RWPE2 (cell line): ENCODE results near the gene CEP112.

Experiments used
- ATAC-seq: fragments of 200-7000 bp; cut with Tn5 transposase; 3 replicates; pipeline ENCODE4 v1.9.1; 2021; ENCODE audit warnings: low read depth
- DNase-seq: peaks from one replicate; pipeline ENCODE4 v3.0.0-alpha.2; 2020; ENCODE audit warnings: low spot score
- H3K27ac ChIP-seq: fragments of 450-650 bp; 2 replicates; pipeline ENCODE4 v1.5.1; 2017; ENCODE audit warnings: mild to moderate bottlenecking; ENCODE audit not compliant: poor library complexity, severe bottlenecking
- H3K27me3 ChIP-seq: fragments of 250-450 bp; sonication (Bioruptor Pico); 2 replicates; pipeline ENCODE4 v1.5.1; 2021; ENCODE audit warnings: mild to moderate bottlenecking, moderate library complexity; ENCODE audit not compliant: insufficient read depth, poor library complexity, severe bottlenecking
- H3K36me3 ChIP-seq: fragments of 250-450 bp; sonication (Bioruptor Pico); 2 replicates; pipeline ENCODE4 v1.5.1; 2020; ENCODE audit warnings: low read depth, mild to moderate bottlenecking, moderate library complexity
- H3K4me1 ChIP-seq: fragments of 250-450 bp; sonication (Bioruptor Pico); 2 replicates; pipeline ENCODE4 v1.5.1; 2021; ENCODE audit warnings: mild to moderate bottlenecking, moderate library complexity; ENCODE audit not compliant: insufficient read depth, poor library complexity, severe bottlenecking
- H3K4me3 ChIP-seq: fragments of 250-450 bp; sonication (Bioruptor Pico); 2 replicates; pipeline ENCODE4 v1.5.1; 2021; ENCODE audit warnings: mild to moderate bottlenecking, moderate library complexity; ENCODE audit not compliant: severe bottlenecking
- H3K9me3 ChIP-seq: fragments of 250-450 bp; sonication (Bioruptor Pico); 2 replicates; pipeline ENCODE4 v1.5.1; 2021; ENCODE audit warnings: mild to moderate bottlenecking, moderate library complexity; ENCODE audit not compliant: severe bottlenecking
- CTCF ChIP-seq: fragments of 450-650 bp; IDR thresholded peaks from one replicate; pipeline ENCODE4 v1.5.1; 2017; ENCODE audit warnings: mild to moderate bottlenecking, moderate library complexity; ENCODE audit not compliant: poor library complexity, severe bottlenecking

CEP112 gene

GRCh38 chr17:65800655-65801054, 391.3 kb downstream of the CEP112 start:
- no peaks in the 10 kb centered on the region for H3K4me1 ChIP-seq
- H3K4me3 ChIP-seq: no peak overlapping the region
- H3K36me3 ChIP-seq: no peaks in the 10 kb centered on the region
- H3K27ac ChIP-seq: no peak overlapping the region
- no peak for DNase-seq
- no peak for ATAC-seq
- H3K9me3 ChIP-seq: peaks cover 6% of the 10 kb centered on the region
- TF ChIP-seq CTCF: no peak
- H3K27me3 ChIP-seq: no peaks in the 10 kb centered on the region

- Histone ChIP-seq H3K4me3 (no peak overlapping the region), H3K27ac (no peak overlapping the region), H3K9me3 (peaks cover 6% of the 10 kb centered on the region), H3K36me3 (no peaks in the 10 kb centered on the region), H3K4me1 (no peaks in the 10 kb centered on the region), H3K27me3 (no peaks in the 10 kb centered on the region)
- DNase-seq: no peak
- ATAC-seq: no peak
- no peak for TF ChIP-seq CTCF
Observed at GRCh38 chr17:65799869-65800268, 392.1 kb downstream of the CEP112 start.

GRCh38 chr17:65799454-65799853, 392.5 kb downstream of the CEP112 start:
- Histone ChIP-seq H3K36me3 (no peaks in the 10 kb centered on the region), H3K4me1 (no peaks in the 10 kb centered on the region), H3K27ac (no peak overlapping the region), H3K4me3 (no peak overlapping the region), H3K27me3 (no peaks in the 10 kb centered on the region), H3K9me3 (peaks cover 6% of the 10 kb centered on the region)
- TF ChIP-seq CTCF: no peak
- no peak for DNase-seq
- no peak for ATAC-seq

GRCh38 chr17:65797809-65798208, 394.1 kb downstream of the CEP112 start:
- Histone ChIP-seq H3K27ac (no peak overlapping the region), H3K36me3 (no peaks in the 10 kb centered on the region), H3K4me1 (no peaks in the 10 kb centered on the region), H3K9me3 (peaks cover 6% of the 10 kb centered on the region), H3K27me3 (peaks cover 7% of the 10 kb centered on the region), H3K4me3 (no peak overlapping the region)
- DNase-seq: no peak
- no peak for TF ChIP-seq CTCF
- ATAC-seq: no peak

GRCh38 chr17:65797101-65797500, 394.8 kb downstream of the CEP112 start:
- Histone ChIP-seq H3K4me1 (no peaks in the 10 kb centered on the region), H3K9me3 (peaks cover 6% of the 10 kb centered on the region), H3K4me3 (no peak overlapping the region), H3K36me3 (no peaks in the 10 kb centered on the region), H3K27ac (no peak overlapping the region), H3K27me3 (peaks cover 7% of the 10 kb centered on the region)
- ATAC-seq (no peak), DNase-seq (no peak)
- TF ChIP-seq CTCF: no peak
